ENCODE measurements around the gene CCL25. TPM values are rescaled to one million over a fixed set of nuclear protein-coding genes. Genes with fewer than 3 reads are reported as not detected.

The CCL25 gene
- total and polyA plus RNA-seq, 9 donors: not detected

DNA sequence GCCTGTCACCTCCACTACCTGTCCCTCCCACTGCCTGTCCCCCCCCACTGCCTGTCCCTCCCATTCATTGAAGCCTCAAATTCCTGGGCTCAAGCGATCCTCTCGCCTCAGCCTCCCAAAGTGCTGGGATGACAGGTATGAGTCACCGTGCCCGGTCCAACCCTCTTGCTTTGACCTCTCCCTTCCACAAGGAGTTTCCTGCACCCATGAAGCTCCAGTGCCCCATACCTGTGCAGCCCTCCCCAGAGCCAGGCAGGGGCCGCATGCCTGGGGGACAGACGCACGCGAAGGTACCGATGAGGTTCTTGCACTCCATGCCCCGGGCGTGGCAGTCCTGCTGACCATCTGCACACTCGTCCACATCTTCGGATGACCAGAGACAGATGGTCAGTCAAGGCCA is 34.3 kb downstream of the CCL25 start:
- no peak overlapping the region for H3K4me3 ChIP-seq
- no peak for TF ChIP-seq POLR2A (IDR thresholded peaks at IDR 0.05)
- no peak for TF ChIP-seq CTCF (IDR thresholded peaks at IDR 0.05)
- TF ChIP-seq EP300 (IDR thresholded peaks at IDR 0.05): no peak
- WGBS, 3 donors: 90 to 98% (median 93%) methylated on average over 13 of the region's 13 CpGs
- H3K27ac ChIP-seq: no peak overlapping the region
- intact Hi-C loops (cut with DNase I): no loop called here
- H3K36me3 ChIP-seq: no peaks in the 10 kb centered on the region
- no peak for DNase-seq
- no peaks in the 10 kb centered on the region for H3K9me3 ChIP-seq
- no peaks in the 10 kb centered on the region for H3K4me1 ChIP-seq (ENCODE audit: insufficient read depth)
- H3K27me3 ChIP-seq: no peaks in the 10 kb centered on the region

DNA sequence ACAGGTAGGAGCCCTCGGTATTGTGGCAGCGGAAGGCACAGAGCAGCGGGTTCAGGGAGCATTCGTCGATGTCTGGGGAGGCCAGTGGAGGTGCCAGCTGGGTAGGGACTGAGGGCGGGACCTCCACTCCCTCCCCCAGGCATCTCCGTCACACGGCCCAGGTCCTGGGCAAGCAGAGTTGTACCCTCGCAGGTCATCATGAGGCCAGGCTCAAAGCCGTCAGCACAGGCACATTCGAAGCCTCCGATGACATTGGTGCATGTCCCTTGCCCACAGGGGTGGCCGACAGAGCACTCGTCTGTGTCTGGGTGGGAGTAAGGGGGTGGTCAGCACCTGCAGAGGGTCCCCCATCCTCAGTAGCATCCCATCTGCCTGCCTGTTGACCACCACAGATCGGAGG is 35.3 kb downstream of the CCL25 start:
- intact Hi-C loops (cut with DNase I): no loop called here
- Histone ChIP-seq H3K9me3 (no peaks in the 10 kb centered on the region), H3K27me3 (no peaks in the 10 kb centered on the region), H3K27ac (no peak overlapping the region), H3K4me1 (ENCODE audit: insufficient read depth) (no peaks in the 10 kb centered on the region), H3K4me3 (no peak overlapping the region), H3K36me3 (no peaks in the 10 kb centered on the region)
- no peak for DNase-seq
- TF ChIP-seq CTCF (IDR thresholded peaks at IDR 0.05) (no peak), EP300 (IDR thresholded peaks at IDR 0.05) (no peak), POLR2A (IDR thresholded peaks at IDR 0.05) (no peak)
- 94 to 95% (median 94%) methylated on average over 15 of the region's 15 CpGs for WGBS, 3 donors

- TF ChIP-seq EP300 (IDR thresholded peaks at IDR 0.05) (no peak), POLR2A (IDR thresholded peaks at IDR 0.05) (no peak), CTCF (IDR thresholded peaks at IDR 0.05) (no peak)
- H3K27ac ChIP-seq: no peak overlapping the region
- intact Hi-C loops (cut with DNase I): no loop called here
Measured at GRCh38 chr19:8088752-8089663, 36.4 kb downstream of the CCL25 start.

GRCh38 chr19:8089664-8090601 is 37.4 kb downstream of the CCL25 start:
- Histone ChIP-seq H3K36me3 (no peaks in the 10 kb centered on the region), H3K4me1 (ENCODE audit: insufficient read depth) (no peaks in the 10 kb centered on the region), H3K27ac (no peak overlapping the region), H3K9me3 (peaks cover 0 to 6% of the 10 kb centered on the region in 2 donors), H3K27me3 (no peaks in the 10 kb centered on the region), H3K4me3 (no peak overlapping the region)
- no peak for DNase-seq
- TF ChIP-seq EP300 (IDR thresholded peaks at IDR 0.05) (no peak), POLR2A (IDR thresholded peaks at IDR 0.05) (no peak), CTCF (IDR thresholded peaks at IDR 0.05) (no peak)
- 77 to 87% (median 82%) methylated on average over 19 of the region's 19 CpGs for WGBS, 3 donors
- intact Hi-C loops (cut with DNase I): no loop called here

More at GRCh38 chr19:8088752-8089663, 36.4 kb downstream of the CCL25 start:
- Histone ChIP-seq H3K4me1 (ENCODE audit: insufficient read depth) (no peaks in the 10 kb centered on the region), H3K27me3 (no peaks in the 10 kb centered on the region), H3K36me3 (no peaks in the 10 kb centered on the region), H3K4me3 (no peak overlapping the region), H3K9me3 (no peaks in the 10 kb centered on the region)
- WGBS, 3 donors: 83 to 87% (median 84%) methylated on average over 8 of the region's 8 CpGs
- no peak for DNase-seq

Data from ovary (tissue), 9 donors.